GM23248 (cell line): ENCODE results near the gene ZDHHC20. TPM values are rescaled to one million over a fixed set of nuclear protein-coding genes. Genes with fewer than 3 reads are reported as not detected.

Source experiments
- DNase-seq: peaks from one replicate; pipeline ENCODE4 v3.0.0-alpha.2; 2015
- H2AFZ ChIP-seq: fragments of 200-600 bp; sonication (generic); 2 replicates; pipeline ENCODE4 v1.6.1; 2016; ENCODE audit warnings: antibody characterized with exemption
- H3F3A ChIP-seq: fragments of 200-600 bp; sonication (generic); 2 replicates; pipeline ENCODE4 v1.6.1; 2016; ENCODE audit warnings: mild to moderate bottlenecking, antibody characterized with exemption, mixed run types; ENCODE audit not compliant: insufficient read depth
- H3K27ac ChIP-seq: fragments of 200-600 bp; sonication (generic); 2 replicates; pipeline ENCODE4 v1.5.1; 2016; ENCODE audit warnings: mild to moderate bottlenecking
- H3K27me3 ChIP-seq: fragments of 200-600 bp; sonication (generic); replicated peaks from 2 replicates; pipeline ENCODE4 v1.6.1; 2016; ENCODE audit warnings: mild to moderate bottlenecking; ENCODE audit not compliant: insufficient read depth
- H3K36me3 ChIP-seq: fragments of 200-600 bp; sonication (generic); 2 replicates; pipeline ENCODE4 v1.6.1; 2016; ENCODE audit warnings: low read depth, mild to moderate bottlenecking
- H3K4me1 ChIP-seq: fragments of 200-600 bp; sonication (generic); 2 replicates; pipeline ENCODE4 v1.6.1; 2016; ENCODE audit warnings: mild to moderate bottlenecking; ENCODE audit not compliant: insufficient read depth
- H3K4me2 ChIP-seq: fragments of 200-600 bp; sonication (generic); one replicate; pipeline ENCODE4 v1.6.1; 2016; ENCODE audit warnings: mild to moderate bottlenecking; ENCODE audit not compliant: unreplicated experiment
- H3K4me3 ChIP-seq: fragments of 200-600 bp; sonication (generic); 2 replicates; pipeline ENCODE4 v1.5.1; 2016; ENCODE audit warnings: mild to moderate bottlenecking
- H3K79me2 ChIP-seq: fragments of 200-600 bp; sonication (generic); 2 replicates; pipeline ENCODE4 v1.6.1; 2016; ENCODE audit warnings: mild to moderate bottlenecking; ENCODE audit not compliant: insufficient read depth
- H3K9ac ChIP-seq: fragments of 200-600 bp; sonication (generic); 2 replicates; pipeline ENCODE4 v1.6.1; 2016; ENCODE audit warnings: mild to moderate bottlenecking
- H3K9me2 ChIP-seq: fragments of 200-600 bp; sonication (generic); 2 replicates; pipeline ENCODE4 v1.6.1; 2016; ENCODE audit warnings: mixed run types, mild to moderate bottlenecking, moderate library complexity; ENCODE audit not compliant: insufficient read depth
- H3K9me3 ChIP-seq: fragments of 200-600 bp; sonication (generic); one replicate; pipeline ENCODE4 v1.6.1; 2017; ENCODE audit warnings: low read depth
- H4K20me1 ChIP-seq: fragments of 200-600 bp; sonication (generic); 2 replicates; pipeline ENCODE4 v1.6.0; 2016; ENCODE audit not compliant: insufficient read depth
- EZH2 ChIP-seq: fragments of 200-600 bp; sonication (generic); IDR thresholded peaks from 2 replicates; pipeline ENCODE4 v1.6.1; 2018; ENCODE audit warnings: antibody characterized with exemption, mild to moderate bottlenecking; ENCODE audit not compliant: insufficient read depth, poor library complexity, severe bottlenecking
- EZH2phosphoT487 ChIP-seq: fragments of 200-600 bp; sonication (generic); IDR thresholded peaks from 2 replicates; pipeline ENCODE4 v1.6.1; 2018; ENCODE audit warnings: antibody characterized with exemption, moderate library complexity, mild to moderate bottlenecking, low read depth; ENCODE audit not compliant: insufficient read depth
- WGBS, 2 experiments: methylation state at CpG; one replicate each; pipeline ENCODE4 v1.1.6; 2015 to 2017; ENCODE audit warnings: low lambda C conversion rate in 2 of 2, low coverage in 1 of 2; ENCODE audit errors: missing lambda C conversion rate in 2 of 2; 5-methylcytosine and 5-hydroxymethylcytosine counted together
- in situ Hi-C: fragments of 300-500 bp; cut with MboI; formaldehyde crosslinking; loops from 2 replicates; pipeline ENCODE4 v1.15.0; 2020
- polyA plus RNA-seq: library from polyadenylated mRNA; unstranded; fragments of >200 nt; fragmentation: Nextera tagmentation; extraction: Ambion mirVana; gene quantifications from 2 replicates; pipeline ENCODE4 v1.2.1, GENCODE V29; 2016
- total RNA-seq: library from RNA; depleted of rRNA; stranded (reverse); fragments of >200 nt; shearing (Covaris generic); gene quantifications from 2 replicates; pipeline ENCODE4 v1.2.3, GENCODE V29; 2014

ZDHHC20 gene
- total and polyA plus RNA-seq, 2 experiments from 2014 or later, result 41.1 to 65.3 TPM

- H3K4me2 ChIP-seq, result no peak overlapping the region
- peaks cover 18% of the 10 kb centered on the region for H3K4me1 ChIP-seq
- no peaks in the 10 kb centered on the region for H3K9me3 ChIP-seq
- no peak overlapping the region for H2AFZ ChIP-seq
- H3K79me2 ChIP-seq, result no peaks in the 10 kb centered on the region
- no peaks in the 10 kb centered on the region for H3K36me3 ChIP-seq
- DNase-seq, result peak; percentile 75
- H3F3A ChIP-seq, result peaks cover 11% of the 10 kb centered on the region
- no peaks in the 10 kb centered on the region for H4K20me1 ChIP-seq
- no peaks in the 10 kb centered on the region for H3K9me2 ChIP-seq
- H3K9ac ChIP-seq, result no peak overlapping the region
- WGBS, 2 experiments, result 31 to 32% methylated on average over 3 of the region's 3 CpGs
- TF ChIP-seq EZH2, result no peak
- TF ChIP-seq EZH2phosphoT487, result no peak
- H3K4me3 ChIP-seq, result no peak overlapping the region
- peak overlapping the region; percentile 38 for H3K27ac ChIP-seq
- H3K27me3 ChIP-seq, result no peaks in the 10 kb centered on the region
- in situ Hi-C loops, result no loop called here
Observed at GRCh38 chr13:21402586-21403307, 56.4 kb downstream of the ZDHHC20 start.

DNA sequence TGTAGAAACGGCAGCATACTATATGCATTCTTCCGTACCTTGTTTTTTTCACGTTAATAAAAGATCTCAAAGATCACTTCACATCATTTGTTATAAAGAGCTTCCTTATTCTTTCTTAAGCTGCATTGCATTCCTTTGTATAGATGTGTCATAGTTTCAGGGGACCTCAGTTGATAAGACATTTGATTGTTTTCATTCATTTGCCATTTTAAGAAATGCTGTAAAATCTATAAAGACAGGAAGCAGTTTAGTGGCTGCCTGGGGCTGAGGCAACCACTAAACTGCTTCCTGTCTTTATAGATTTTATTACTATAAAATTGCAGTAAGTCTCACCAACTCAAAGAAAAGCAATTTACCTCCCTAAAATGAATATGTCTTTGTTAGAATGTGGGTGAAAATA lies 59.4 kb downstream of the ZDHHC20 start:
- peaks cover 11% of the 10 kb centered on the region for H3F3A ChIP-seq
- no peaks in the 10 kb centered on the region for H3K9me2 ChIP-seq
- H3K9me3 ChIP-seq, result no peaks in the 10 kb centered on the region
- H4K20me1 ChIP-seq, result no peaks in the 10 kb centered on the region
- H3K36me3 ChIP-seq, result no peaks in the 10 kb centered on the region
- no peaks in the 10 kb centered on the region for H3K79me2 ChIP-seq
- H3K4me1 ChIP-seq, result peaks cover 18% of the 10 kb centered on the region
- peak; percentile 2 for DNase-seq
- TF ChIP-seq EZH2, result no peak
- no peak for TF ChIP-seq EZH2phosphoT487
- H3K9ac ChIP-seq, result no peak overlapping the region
- H3K4me3 ChIP-seq, result no peak overlapping the region
- no peaks in the 10 kb centered on the region for H3K27me3 ChIP-seq
- in situ Hi-C loops, result no loop called here
- H3K27ac ChIP-seq, result no peak overlapping the region
- 98 to 100% methylated on average over 3 of the region's 3 CpGs for WGBS, 2 experiments
- H3K4me2 ChIP-seq, result no peak overlapping the region
- no peak overlapping the region for H2AFZ ChIP-seq

DNA sequence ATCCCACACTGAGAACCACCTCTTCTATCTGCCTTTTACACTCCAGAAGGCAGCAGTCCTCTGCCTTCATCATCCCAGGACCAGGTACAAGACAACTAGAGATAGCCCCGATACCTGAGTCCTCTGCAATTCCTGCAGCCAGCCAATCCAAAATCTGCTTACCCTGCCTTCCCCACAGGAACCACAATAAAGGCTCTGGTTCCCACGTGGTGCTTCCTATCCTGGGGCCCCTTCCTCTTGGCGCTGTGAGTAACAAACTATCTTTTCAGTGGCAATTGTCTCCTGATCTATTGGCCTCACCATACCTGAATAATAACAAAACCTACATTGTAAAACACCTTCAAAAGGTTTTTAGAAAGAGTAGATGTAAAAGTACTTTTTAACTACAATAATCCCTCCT lies 63.1 kb downstream of the ZDHHC20 start:
- H3K4me3 ChIP-seq, result no peak overlapping the region
- no peak overlapping the region for H2AFZ ChIP-seq
- DNase-seq, result no peak
- TF ChIP-seq EZH2phosphoT487, result no peak
- no peak for TF ChIP-seq EZH2
- no peaks in the 10 kb centered on the region for H3K9me3 ChIP-seq
- H3K36me3 ChIP-seq, result peaks cover 10% of the 10 kb centered on the region; the same call in 1 of the 2 replicates
- H3K9ac ChIP-seq, result no peak overlapping the region
- H3K79me2 ChIP-seq, result no peaks in the 10 kb centered on the region
- no peak overlapping the region for H3K4me2 ChIP-seq
- H3K4me1 ChIP-seq, result peaks cover 6% of the 10 kb centered on the region; the same call in 1 of the 2 replicates
- H3K9me2 ChIP-seq, result no peaks in the 10 kb centered on the region
- H3F3A ChIP-seq, result no peaks in the 10 kb centered on the region; the same call in 1 of the 2 replicates
- WGBS, 2 experiments, result 80 to 88% methylated on average over 3 of the region's 3 CpGs
- no peaks in the 10 kb centered on the region for H4K20me1 ChIP-seq
- in situ Hi-C loops, result no loop called here
- H3K27me3 ChIP-seq, result no peaks in the 10 kb centered on the region
- H3K27ac ChIP-seq, result no peak overlapping the region

DNA sequence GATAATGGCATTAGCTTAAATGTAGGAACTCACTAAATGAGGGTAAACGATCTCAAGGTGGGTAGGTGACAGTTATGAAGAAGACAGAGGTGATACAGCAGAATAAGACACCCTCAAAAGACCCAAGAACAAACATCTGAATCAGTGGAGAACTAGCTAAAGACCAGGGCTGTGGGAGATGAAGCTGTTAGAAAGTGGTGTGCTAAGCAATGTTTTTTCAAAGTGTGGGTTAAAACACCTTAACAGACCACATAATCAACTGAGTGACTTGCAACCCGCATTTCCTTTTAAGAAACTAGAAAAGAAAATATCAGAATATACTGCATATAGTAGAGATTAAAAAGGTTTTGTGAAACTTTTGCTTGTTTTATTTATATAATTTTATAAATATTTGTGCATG lies 70.0 kb downstream of the ZDHHC20 start:
- Histone ChIP-seq H3K27ac (no peak overlapping the region), H3K4me3 (no peak overlapping the region), H2AFZ (no peak overlapping the region), H3K36me3 (peaks cover 29% of the 10 kb centered on the region), H3K9me2 (no peaks in the 10 kb centered on the region), H3K27me3 (no peaks in the 10 kb centered on the region), H3K4me2 (no peak overlapping the region), H4K20me1 (no peaks in the 10 kb centered on the region), H3K4me1 (no peaks in the 10 kb centered on the region), H3K9me3 (no peaks in the 10 kb centered on the region), H3F3A (no peaks in the 10 kb centered on the region), H3K9ac (no peak overlapping the region), H3K79me2 (no peaks in the 10 kb centered on the region)
- DNase-seq, result no peak
- in situ Hi-C loops, result no loop called here
- no peak for TF ChIP-seq EZH2
- no peak for TF ChIP-seq EZH2phosphoT487
- WGBS, 2 experiments, result 96 to 98% methylated on average over 2 of the region's 2 CpGs
